DND-41 (cell line): ENCODE data around the gene PDE4D.

Source experiments
- ATAC-seq: fragments of 200-7000 bp; cut with Tn5 transposase; 3 replicates; pipeline ENCODE4 v1.9.1; 2021; ENCODE audit warnings: low read depth; ENCODE audit not compliant: insufficient read depth
- DNase-seq: peaks from one replicate; pipeline ENCODE4 v3.0.0-alpha.2; 2020
- H2AFZ ChIP-seq: 2 replicates; pipeline ENCODE4 v1.6.0; 2012; ENCODE audit warnings: low read depth, low read length
- H3K27ac ChIP-seq: 2 replicates; pipeline ENCODE4 v1.5.1; 2012; ENCODE audit warnings: low read length, inconsistent platforms
- H3K27me3 ChIP-seq: fragments of 200-600 bp; sonication (generic); 2 replicates; pipeline ENCODE4 v1.6.0; 2012; ENCODE audit warnings: low read length, mild to moderate bottlenecking, inconsistent platforms; ENCODE audit not compliant: insufficient read depth, poor library complexity
- H3K36me3 ChIP-seq: 2 replicates; pipeline ENCODE4 v1.5.1; 2012; ENCODE audit warnings: low read length, inconsistent platforms; ENCODE audit not compliant: insufficient read depth
- H3K4me1 ChIP-seq: 2 replicates; pipeline ENCODE4 v1.5.1; 2012; ENCODE audit warnings: mild to moderate bottlenecking, low read length; ENCODE audit not compliant: insufficient read depth
- H3K4me2 ChIP-seq: 2 replicates; pipeline ENCODE4 v1.6.0; 2012; ENCODE audit warnings: mild to moderate bottlenecking, moderate library complexity, low read length, inconsistent platforms; ENCODE audit not compliant: insufficient read depth
- H3K4me3 ChIP-seq, 2 experiments: fragments of 200-600 bp in 1 of 2; shearing (Covaris generic) in 1 of 2; 2 replicates each; pipeline ENCODE4 v1.5.1; 2012 to 2016; ENCODE audit warnings: inconsistent platforms in 2 of 2, low read length in 2 of 2, mild to moderate bottlenecking in 2 of 2, low read depth in 1 of 2, moderate library complexity in 1 of 2
- H3K79me2 ChIP-seq: 2 replicates; pipeline ENCODE4 v1.6.0; 2012; ENCODE audit warnings: low read length, inconsistent platforms; ENCODE audit not compliant: insufficient read depth
- H3K9ac ChIP-seq: 2 replicates; pipeline ENCODE4 v1.6.0; 2012; ENCODE audit warnings: low read depth, mild to moderate bottlenecking, inconsistent platforms, low read length, moderate library complexity
- H3K9me3 ChIP-seq: 2 replicates; pipeline ENCODE4 v1.5.1; 2012; ENCODE audit warnings: low read length, moderate library complexity, mild to moderate bottlenecking, inconsistent platforms; ENCODE audit not compliant: insufficient read depth, severe bottlenecking
- H4K20me1 ChIP-seq: 2 replicates; pipeline ENCODE4 v1.6.0; 2012; ENCODE audit warnings: low read length; ENCODE audit not compliant: insufficient read depth
- CTCF ChIP-seq: IDR thresholded peaks from 2 replicates; pipeline ENCODE4 v1.5.1; 2012; ENCODE audit warnings: borderline replicate concordance, low read length, moderate library complexity, mild to moderate bottlenecking; ENCODE audit not compliant: poor library complexity, severe bottlenecking; ENCODE audit errors: extremely low read depth
- EZH2 ChIP-seq: IDR thresholded peaks from 3 replicates; pipeline ENCODE4 v1.6.1; 2012; ENCODE audit warnings: borderline replicate concordance, low read depth, mild to moderate bottlenecking, moderate library complexity, low read length, inconsistent platforms; ENCODE audit not compliant: severe bottlenecking

Gene PDE4D

DNA sequence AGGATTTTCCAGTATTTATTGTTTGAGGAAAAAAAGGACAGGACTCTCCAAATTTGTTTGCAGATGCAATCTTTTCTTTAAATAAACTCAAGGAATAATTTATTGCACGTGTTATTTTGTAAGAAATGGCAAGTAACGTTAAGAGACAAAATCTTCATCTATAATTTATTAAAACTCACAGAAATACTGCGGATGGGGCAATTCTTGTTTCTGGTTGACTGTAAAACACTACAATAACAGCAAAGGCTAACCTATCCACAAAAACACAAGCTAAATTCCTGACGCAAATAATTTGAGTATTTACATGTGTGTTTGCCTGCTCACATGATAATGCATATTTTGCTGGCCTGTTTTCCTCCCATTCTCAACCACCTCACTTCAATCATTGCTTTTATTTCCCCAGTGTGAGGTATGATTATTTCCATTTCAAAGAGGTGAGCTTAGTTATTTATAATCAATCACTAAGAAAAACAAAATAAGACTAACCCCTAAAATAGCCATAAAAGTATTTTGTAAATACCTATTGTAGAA lies 619.4 kb downstream of the PDE4D start:
- TF ChIP-seq EZH2 = no peak
- no peak for TF ChIP-seq CTCF
- DNase-seq = no peak
- H3K4me1 ChIP-seq = no peaks in the 10 kb centered on the region
- no peaks in the 10 kb centered on the region for H3K36me3 ChIP-seq
- H2AFZ ChIP-seq = no peak overlapping the region
- no peak for ATAC-seq
- H3K27me3 ChIP-seq = no peaks in the 10 kb centered on the region
- no peaks in the 10 kb centered on the region for H4K20me1 ChIP-seq
- no peak overlapping the region for H3K4me2 ChIP-seq
- H3K9ac ChIP-seq = no peak overlapping the region
- H3K9me3 ChIP-seq = no peaks in the 10 kb centered on the region
- no peak overlapping the region for H3K27ac ChIP-seq
- H3K4me3 ChIP-seq = no peak overlapping the region
- no peaks in the 10 kb centered on the region for H3K79me2 ChIP-seq

DNA sequence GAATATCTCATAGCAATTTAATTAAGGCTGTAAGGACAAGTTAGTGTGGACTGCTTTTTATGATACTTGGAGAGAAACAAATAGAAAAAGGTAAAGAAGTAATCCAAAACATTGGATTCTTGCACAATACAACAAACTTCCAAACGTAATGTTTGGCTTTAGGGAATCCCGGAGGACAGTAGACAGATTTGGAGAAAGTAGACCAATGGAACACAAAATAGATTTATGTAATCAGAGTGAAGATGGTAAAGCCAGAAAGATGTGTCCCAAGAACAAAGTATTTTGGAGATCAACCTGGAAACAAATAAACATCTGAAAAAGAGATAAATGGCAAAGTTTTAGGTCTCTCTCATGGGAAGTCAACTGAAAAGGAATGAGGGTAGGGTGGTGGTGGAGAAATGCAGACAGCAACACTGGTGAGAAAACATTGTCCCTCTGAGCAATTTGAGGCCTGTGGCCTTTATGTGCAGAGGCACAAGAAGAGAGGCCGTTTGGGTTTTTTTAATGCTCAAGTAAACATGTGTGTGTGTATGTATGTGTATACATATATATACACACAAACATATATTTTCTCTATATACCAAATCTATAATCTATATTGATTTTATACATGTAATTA lies 620.6 kb downstream of the PDE4D start:
- DNase-seq (no peak), ATAC-seq (no peak)
- Histone ChIP-seq H3K4me3 (no peak overlapping the region), H2AFZ (no peak overlapping the region), H3K27ac (no peak overlapping the region), H3K9ac (no peak overlapping the region), H4K20me1 (no peaks in the 10 kb centered on the region), H3K27me3 (no peaks in the 10 kb centered on the region), H3K79me2 (no peaks in the 10 kb centered on the region), H3K4me1 (no peaks in the 10 kb centered on the region), H3K36me3 (no peaks in the 10 kb centered on the region), H3K9me3 (no peaks in the 10 kb centered on the region), H3K4me2 (no peak overlapping the region)
- TF ChIP-seq CTCF (no peak), EZH2 (no peak)

DNA sequence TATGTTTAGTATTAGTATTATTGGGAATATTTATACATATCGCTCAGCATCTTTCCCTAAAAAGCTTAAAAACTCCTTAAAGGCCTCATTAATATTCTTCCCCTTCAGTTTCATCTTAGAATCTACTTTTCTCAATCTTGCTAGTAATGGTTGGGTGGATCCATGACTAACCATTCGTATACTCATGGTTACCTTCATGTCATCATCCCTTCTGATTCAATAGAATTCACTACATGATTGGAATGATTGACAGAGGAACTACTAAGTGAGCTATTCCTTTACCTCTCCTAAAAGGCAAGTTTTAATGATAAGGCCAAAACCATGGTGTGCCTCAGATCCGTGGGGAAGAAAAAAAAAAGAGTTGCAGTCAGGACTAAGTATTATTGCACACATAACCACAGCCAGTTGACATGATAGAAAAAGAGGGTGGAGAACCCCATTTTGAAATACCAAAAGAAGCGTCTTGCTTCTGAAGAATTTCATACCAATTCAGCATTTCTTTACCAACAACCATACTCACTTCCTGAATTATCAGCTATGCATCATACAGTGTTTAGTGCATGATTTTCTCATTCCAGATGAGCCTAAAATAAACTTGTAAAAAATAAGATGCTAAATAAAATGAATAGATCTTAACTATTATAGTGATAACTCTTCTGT lies 624.6 kb downstream of the PDE4D start:
- TF ChIP-seq CTCF (no peak), EZH2 (no peak)
- no peaks in the 10 kb centered on the region for H3K36me3 ChIP-seq
- no peaks in the 10 kb centered on the region for H3K79me2 ChIP-seq
- H2AFZ ChIP-seq = no peak overlapping the region
- no peaks in the 10 kb centered on the region for H3K27me3 ChIP-seq
- ATAC-seq (no peak), DNase-seq (no peak)
- H3K9me3 ChIP-seq = no peaks in the 10 kb centered on the region
- no peak overlapping the region for H3K4me2 ChIP-seq
- no peak overlapping the region for H3K4me3 ChIP-seq
- H3K4me1 ChIP-seq = no peaks in the 10 kb centered on the region
- no peaks in the 10 kb centered on the region for H4K20me1 ChIP-seq
- H3K9ac ChIP-seq = no peak overlapping the region
- no peak overlapping the region for H3K27ac ChIP-seq
